K562 (cell line): ENCODE data around the gene CEP72. TPM values are rescaled to one million over a fixed set of nuclear protein-coding genes. Genes with fewer than 3 reads are reported as not detected.

Source experiments
- CBX8 ChIP-seq: fragments of 200-600 bp; sonication (generic); IDR thresholded peaks from 2 replicates; pipeline ENCODE4 v1.6.1; 2012; ENCODE audit warnings: borderline replicate concordance, mixed run types, low read depth, mild to moderate bottlenecking, moderate library complexity, mixed read lengths, low read length, control low read depth, inconsistent platforms; ENCODE audit not compliant: poor library complexity, severe bottlenecking; ENCODE audit errors: extremely low read depth
- CC2D1A ChIP-seq: fragments of 450-650 bp; IDR thresholded peaks from 2 replicates; pipeline ENCODE4 v1.6.1; 2017; ENCODE audit warnings: mild to moderate bottlenecking
- HNRNPLL ChIP-seq: fragments of 200-400 bp; formaldehyde crosslinking; IDR thresholded peaks from 2 replicates; pipeline ENCODE4 v1.6.1; 2017; ENCODE audit warnings: low read length, low read depth, mild to moderate bottlenecking; ENCODE audit not compliant: poor library complexity, severe bottlenecking
- PCBP2 ChIP-seq: fragments of 200-400 bp; formaldehyde crosslinking; IDR thresholded peaks from 2 replicates; pipeline ENCODE4 v1.6.1; 2018; ENCODE audit warnings: low read length, low read depth, mild to moderate bottlenecking, moderate library complexity; ENCODE audit not compliant: poor library complexity, severe bottlenecking
- PHF20 ChIP-seq: fragments of 450-650 bp; IDR thresholded peaks from 2 replicates; pipeline ENCODE4 v1.6.1; 2018; ENCODE audit not compliant: partially characterized antibody
- RFX7 ChIP-seq: fragments of 250-450 bp; sonication (Bioruptor Pico); IDR thresholded peaks from 2 replicates; pipeline ENCODE4 v1.5.1; 2021; ENCODE audit warnings: mild to moderate bottlenecking
- RNF2 ChIP-seq: sonication (generic); IDR thresholded peaks from 2 replicates; pipeline ENCODE4 v1.6.1; 2016
- SRSF1 ChIP-seq: fragments of 200-400 bp; formaldehyde crosslinking; IDR thresholded peaks from 2 replicates; pipeline ENCODE4 v1.6.1; 2017; ENCODE audit warnings: mild to moderate bottlenecking, low read depth, low read length, moderate library complexity
- XRCC5 ChIP-seq: fragments of 200-400 bp; formaldehyde crosslinking; IDR thresholded peaks from 2 replicates; pipeline ENCODE4 v1.6.1; 2017; ENCODE audit warnings: low read depth, mild to moderate bottlenecking, low read length
- ZBTB17 ChIP-seq: fragments of 450-650 bp; formaldehyde crosslinking; IDR thresholded peaks from 2 replicates; pipeline ENCODE4 v1.4.0; 2020; ENCODE audit warnings: mild to moderate bottlenecking
- polyA plus RNA-seq, 8 experiments: library from polyadenylated mRNA; depleted of rRNA in 4 of 8; stranded (reverse) in 5 of 8; unstranded in 3 of 8; fragments of >200 nt; fragmentation: Nextera tagmentation in 2 of 8; fragmentation: Illumina TruSeq in 1 of 8; extraction: Ambion mirVana in 2 of 8; extraction: Trizol in 1 of 8; gene quantifications; 2 replicates each; pipeline versions ENCODE4 v1.2.1 to v1.2.3, GENCODE V29; 2011 to 2014; ENCODE audit warnings: inconsistent platforms in 1 of 8, missing spikeins in 1 of 8
- total RNA-seq, 7 experiments: library from RNA; depleted of rRNA in 6 of 7; stranded (reverse); fragments of >200 nt in 6 of 7; fragmentation: Illumina TruSeq in 2 of 7; extraction: Trizol in 2 of 7; gene quantifications; 2 replicates each; pipeline versions ENCODE4 v1.2.1 to v1.2.3, GENCODE V29; 2011 to 2021; ENCODE audit warnings: low replicate concordance in 1 of 7
- TF ChIP-seq, protein P1 (sequence below): fragments of 450-650 bp; IDR thresholded peaks from 2 replicates; pipeline ENCODE4 v1.6.1; 2017; ENCODE audit warnings: antibody characterized with exemption
- TF ChIP-seq, protein P2 (sequence below): fragments of 450-650 bp; IDR thresholded peaks from 2 replicates; pipeline ENCODE4 v1.6.1; 2017; ENCODE audit warnings: antibody characterized with exemption, mild to moderate bottlenecking
- TF ChIP-seq, protein P3 (sequence below): fragments of 450-650 bp; formaldehyde crosslinking; IDR thresholded peaks from 2 replicates; pipeline ENCODE4 v1.4.0; 2020; ENCODE audit warnings: mild to moderate bottlenecking, moderate library complexity
- TF ChIP-seq, protein P4 (sequence below): fragments of 450-650 bp; IDR thresholded peaks from one replicate; pipeline ENCODE4 v1.6.1; 2018; ENCODE audit warnings: mild to moderate bottlenecking, moderate library complexity; ENCODE audit not compliant: partially characterized antibody
- TF ChIP-seq, protein P5 (sequence below): fragments of 250-450 bp; sonication (Bioruptor Pico); IDR thresholded peaks from 2 replicates; pipeline ENCODE4 v1.4.0; 2020; ENCODE audit warnings: borderline replicate concordance

Gene CEP72
- total and polyA plus RNA-seq, 9 of the 15 experiments (the other 6 are each of a cell fraction or from before 2014, with no cell fraction given): 0.89 to 38.1 (median 14.2) TPM

DNA sequence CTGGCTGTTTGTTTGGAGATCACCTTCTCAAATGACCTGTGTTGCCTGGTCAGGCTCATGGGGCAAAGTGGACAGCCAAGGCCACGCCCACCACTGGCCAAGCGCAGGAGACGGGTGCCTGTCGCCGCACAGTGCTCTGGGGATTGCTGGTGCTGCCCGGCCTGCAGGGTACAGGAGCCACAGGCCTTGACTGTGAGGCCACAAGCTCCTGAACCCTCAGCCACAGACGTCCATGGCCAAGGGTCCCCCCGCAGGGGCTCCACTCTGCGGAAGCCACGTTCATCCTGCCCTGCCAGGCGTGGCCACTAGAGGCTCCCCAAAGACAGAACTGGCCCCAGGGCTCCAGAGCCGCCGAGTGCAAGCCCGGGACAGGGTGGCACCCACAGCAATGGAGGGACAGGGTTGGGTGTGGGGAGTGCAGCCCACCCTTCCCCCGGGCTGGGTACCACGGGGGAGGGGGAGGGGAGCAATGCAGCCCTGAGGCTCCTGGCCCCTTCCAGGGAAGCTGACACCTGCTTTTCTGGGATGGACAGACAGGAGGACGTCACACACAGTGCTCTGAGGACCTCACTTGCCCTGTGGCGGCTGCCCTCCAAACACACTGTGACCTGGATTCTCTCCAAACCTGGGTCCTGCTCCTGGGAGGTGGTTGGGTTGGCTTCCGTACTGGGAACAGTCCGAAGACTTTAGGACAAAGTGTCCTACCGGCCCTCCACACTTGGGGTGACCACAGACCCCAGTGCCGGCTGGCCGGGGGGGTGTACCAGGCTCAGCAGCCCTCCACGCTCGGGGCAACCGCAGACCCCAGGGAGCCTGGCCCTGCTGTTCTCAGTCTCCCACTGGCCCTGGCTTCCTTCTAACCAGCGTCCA is 59.6 kb downstream of the CEP72 start (continued):
- TF ChIP-seq ZBTB17 (no peak), XRCC5 (peak; percentile 67; the same call in 1 of the 2 replicates), CBX8 (no peak), RNF2 (no peak), HNRNPLL (peak; percentile 16), RFX7 (no peak), PHF20 (no peak), PCBP2 (no peak), CC2D1A (0 out of 2 replicates have a peak, but pooled peaks have one; percentile 17), SRSF1 (no peak)
- TF ChIP-seq, protein P1, sequence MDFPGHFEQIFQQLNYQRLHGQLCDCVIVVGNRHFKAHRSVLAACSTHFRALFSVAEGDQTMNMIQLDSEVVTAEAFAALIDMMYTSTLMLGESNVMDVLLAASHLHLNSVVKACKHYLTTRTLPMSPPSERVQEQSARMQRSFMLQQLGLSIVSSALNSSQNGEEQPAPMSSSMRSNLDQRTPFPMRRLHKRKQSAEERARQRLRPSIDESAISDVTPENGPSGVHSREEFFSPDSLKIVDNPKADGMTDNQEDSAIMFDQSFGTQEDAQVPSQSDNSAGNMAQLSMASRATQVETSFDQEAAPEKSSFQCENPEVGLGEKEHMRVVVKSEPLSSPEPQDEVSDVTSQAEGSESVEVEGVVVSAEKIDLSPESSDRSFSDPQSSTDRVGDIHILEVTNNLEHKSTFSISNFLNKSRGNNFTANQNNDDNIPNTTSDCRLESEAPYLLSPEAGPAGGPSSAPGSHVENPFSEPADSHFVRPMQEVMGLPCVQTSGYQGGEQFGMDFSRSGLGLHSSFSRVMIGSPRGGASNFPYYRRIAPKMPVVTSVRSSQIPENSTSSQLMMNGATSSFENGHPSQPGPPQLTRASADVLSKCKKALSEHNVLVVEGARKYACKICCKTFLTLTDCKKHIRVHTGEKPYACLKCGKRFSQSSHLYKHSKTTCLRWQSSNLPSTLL: no peak
- TF ChIP-seq, protein P2, sequence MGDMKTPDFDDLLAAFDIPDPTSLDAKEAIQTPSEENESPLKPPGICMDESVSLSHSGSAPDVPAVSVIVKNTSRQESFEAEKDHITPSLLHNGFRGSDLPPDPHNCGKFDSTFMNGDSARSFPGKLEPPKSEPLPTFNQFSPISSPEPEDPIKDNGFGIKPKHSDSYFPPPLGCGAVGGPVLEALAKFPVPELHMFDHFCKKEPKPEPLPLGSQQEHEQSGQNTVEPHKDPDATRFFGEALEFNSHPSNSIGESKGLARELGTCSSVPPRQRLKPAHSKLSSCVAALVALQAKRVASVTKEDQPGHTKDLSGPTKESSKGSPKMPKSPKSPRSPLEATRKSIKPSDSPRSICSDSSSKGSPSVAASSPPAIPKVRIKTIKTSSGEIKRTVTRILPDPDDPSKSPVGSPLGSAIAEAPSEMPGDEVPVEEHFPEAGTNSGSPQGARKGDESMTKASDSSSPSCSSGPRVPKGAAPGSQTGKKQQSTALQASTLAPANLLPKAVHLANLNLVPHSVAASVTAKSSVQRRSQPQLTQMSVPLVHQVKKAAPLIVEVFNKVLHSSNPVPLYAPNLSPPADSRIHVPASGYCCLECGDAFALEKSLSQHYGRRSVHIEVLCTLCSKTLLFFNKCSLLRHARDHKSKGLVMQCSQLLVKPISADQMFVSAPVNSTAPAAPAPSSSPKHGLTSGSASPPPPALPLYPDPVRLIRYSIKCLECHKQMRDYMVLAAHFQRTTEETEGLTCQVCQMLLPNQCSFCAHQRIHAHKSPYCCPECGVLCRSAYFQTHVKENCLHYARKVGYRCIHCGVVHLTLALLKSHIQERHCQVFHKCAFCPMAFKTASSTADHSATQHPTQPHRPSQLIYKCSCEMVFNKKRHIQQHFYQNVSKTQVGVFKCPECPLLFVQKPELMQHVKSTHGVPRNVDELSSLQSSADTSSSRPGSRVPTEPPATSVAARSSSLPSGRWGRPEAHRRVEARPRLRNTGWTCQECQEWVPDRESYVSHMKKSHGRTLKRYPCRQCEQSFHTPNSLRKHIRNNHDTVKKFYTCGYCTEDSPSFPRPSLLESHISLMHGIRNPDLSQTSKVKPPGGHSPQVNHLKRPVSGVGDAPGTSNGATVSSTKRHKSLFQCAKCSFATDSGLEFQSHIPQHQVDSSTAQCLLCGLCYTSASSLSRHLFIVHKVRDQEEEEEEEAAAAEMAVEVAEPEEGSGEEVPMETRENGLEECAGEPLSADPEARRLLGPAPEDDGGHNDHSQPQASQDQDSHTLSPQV: no peak
- TF ChIP-seq, protein P3, sequence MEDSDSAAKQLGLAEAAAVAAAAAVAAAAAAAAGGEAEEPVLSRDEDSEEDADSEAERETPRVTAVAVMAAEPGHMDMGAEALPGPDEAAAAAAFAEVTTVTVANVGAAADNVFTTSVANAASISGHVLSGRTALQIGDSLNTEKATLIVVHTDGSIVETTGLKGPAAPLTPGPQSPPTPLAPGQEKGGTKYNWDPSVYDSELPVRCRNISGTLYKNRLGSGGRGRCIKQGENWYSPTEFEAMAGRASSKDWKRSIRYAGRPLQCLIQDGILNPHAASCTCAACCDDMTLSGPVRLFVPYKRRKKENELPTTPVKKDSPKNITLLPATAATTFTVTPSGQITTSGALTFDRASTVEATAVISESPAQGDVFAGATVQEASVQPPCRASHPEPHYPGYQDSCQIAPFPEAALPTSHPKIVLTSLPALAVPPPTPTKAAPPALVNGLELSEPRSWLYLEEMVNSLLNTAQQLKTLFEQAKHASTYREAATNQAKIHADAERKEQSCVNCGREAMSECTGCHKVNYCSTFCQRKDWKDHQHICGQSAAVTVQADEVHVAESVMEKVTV: peak; percentile 76
- TF ChIP-seq, protein P4, sequence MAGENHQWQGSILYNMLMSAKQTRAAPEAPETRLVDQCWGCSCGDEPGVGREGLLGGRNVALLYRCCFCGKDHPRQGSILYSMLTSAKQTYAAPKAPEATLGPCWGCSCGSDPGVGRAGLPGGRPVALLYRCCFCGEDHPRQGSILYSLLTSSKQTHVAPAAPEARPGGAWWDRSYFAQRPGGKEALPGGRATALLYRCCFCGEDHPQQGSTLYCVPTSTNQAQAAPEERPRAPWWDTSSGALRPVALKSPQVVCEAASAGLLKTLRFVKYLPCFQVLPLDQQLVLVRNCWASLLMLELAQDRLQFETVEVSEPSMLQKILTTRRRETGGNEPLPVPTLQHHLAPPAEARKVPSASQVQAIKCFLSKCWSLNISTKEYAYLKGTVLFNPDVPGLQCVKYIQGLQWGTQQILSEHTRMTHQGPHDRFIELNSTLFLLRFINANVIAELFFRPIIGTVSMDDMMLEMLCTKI: no peak
- TF ChIP-seq, protein P5, sequence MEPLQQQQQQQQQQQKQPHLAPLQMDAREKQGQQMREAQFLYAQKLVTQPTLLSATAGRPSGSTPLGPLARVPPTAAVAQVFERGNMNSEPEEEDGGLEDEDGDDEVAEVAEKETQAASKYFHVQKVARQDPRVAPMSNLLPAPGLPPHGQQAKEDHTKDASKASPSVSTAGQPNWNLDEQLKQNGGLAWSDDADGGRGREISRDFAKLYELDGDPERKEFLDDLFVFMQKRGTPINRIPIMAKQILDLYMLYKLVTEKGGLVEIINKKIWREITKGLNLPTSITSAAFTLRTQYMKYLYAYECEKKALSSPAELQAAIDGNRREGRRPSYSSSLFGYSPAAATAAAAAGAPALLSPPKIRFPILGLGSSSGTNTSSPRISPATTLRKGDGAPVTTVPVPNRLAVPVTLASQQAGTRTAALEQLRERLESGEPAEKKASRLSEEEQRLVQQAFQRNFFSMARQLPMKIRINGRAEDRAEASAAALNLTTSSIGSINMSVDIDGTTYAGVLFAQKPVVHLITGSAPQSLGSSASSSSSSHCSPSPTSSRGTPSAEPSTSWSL (CRISPR knock-in tag): no peak
